ENCODE measurements around the gene NOP16.
"Not testable (repeated sequence)": the region's sequence is repeated elsewhere in the genome, so short reads cannot be mapped to it uniquely, and the experiment has no call there.

NOP16 gene

DNA sequence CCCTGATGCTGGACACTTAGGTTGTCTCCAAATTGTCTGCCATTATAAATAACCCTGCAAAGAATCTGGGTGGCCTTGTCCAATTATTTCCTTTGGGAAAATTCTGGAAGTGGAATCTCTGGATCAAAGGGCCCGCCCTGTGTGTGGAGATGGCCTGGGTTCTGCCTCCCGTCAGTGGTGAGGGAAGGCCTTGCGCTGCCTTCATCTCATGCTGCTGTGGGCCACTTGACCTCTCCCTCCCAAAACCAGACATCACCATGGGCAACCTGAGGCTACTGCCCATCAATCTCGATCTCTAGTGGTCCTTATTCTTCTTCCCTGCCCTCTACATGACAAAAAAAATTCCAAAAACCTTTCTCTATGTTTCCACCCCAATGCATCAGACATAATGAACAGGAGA is 21.4 kb upstream of the NOP16 start:
- no peak for DNase-seq (ENCODE audit: low spot score)

DNA sequence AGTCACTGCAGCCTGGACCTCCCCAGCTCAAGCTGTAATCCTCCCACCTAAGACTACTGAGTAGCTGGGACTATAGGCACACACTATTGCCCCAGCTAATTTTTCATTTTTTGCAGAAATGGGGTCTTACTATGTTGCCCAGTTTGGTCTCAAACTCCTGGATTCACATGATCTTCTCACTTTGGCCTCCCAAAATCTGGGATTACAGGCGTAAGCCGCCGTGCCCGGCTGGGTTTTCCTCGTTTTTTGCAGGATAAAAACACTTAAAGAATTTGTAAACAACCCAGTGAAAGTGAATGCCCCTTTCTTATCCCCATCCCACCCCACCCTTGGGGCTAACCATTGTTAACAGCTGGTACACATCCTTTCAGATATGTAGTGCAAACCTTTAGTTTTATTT is 20.2 kb upstream of the NOP16 start:
- no peak for DNase-seq (ENCODE audit: low spot score)

DNA sequence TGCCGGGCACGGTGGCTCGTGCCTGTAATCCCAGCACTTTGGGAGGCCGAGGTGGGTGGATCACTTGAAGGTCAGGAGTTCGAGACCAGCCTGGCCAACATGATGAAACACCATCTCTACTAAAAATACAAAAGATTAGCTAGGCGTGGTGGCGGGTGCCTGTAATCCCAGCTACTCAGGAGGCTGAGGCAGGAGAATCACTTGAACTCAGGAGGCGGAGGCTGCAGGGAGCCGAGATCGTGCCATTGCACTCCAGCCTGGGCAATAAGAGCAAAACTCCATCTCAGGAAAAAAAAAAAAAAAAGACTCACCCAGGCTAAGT is 19.8 kb upstream of the NOP16 start:
- not testable (repeated sequence) for DNase-seq (ENCODE audit: low spot score)

DNA sequence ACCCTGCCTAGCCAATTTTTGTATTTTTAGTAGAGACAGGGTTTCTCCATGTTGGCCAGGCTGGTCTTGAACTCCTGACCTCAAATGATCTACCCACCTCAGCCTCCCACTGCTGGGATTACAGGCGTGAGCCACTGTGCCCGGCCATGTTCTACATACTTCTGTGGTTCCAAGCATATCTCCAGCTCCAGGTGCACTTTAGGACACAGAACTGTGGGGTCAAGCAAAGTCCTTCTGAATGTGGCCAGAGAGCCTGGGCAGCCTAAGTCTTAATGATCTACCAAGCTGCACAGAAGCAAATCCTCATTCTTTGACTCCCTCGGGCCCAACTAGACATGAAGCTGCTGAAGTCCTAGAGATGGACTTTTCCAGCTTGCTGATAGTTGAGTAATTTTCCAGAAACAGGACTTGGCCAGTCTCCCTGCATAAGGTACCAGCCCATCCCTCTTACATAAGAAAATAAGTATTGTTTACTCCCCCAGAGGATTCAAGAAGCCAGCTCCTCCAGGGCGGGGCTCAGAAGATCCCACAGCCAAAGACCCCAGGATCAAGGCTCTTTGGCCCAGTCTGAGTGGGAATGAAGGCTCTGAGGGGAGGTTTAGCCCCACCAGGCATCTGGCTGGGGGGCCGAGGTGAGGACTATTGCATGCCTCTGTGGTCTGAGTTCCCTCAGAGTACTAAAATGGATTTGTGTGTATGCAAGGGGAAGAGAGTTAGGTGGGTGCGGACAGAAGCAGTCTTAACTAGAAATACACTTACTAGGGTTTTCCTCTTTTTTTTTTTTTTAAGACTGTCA is 19.3 kb upstream of the NOP16 start:
- DNase-seq (ENCODE audit: low spot score): no peak

DNA sequence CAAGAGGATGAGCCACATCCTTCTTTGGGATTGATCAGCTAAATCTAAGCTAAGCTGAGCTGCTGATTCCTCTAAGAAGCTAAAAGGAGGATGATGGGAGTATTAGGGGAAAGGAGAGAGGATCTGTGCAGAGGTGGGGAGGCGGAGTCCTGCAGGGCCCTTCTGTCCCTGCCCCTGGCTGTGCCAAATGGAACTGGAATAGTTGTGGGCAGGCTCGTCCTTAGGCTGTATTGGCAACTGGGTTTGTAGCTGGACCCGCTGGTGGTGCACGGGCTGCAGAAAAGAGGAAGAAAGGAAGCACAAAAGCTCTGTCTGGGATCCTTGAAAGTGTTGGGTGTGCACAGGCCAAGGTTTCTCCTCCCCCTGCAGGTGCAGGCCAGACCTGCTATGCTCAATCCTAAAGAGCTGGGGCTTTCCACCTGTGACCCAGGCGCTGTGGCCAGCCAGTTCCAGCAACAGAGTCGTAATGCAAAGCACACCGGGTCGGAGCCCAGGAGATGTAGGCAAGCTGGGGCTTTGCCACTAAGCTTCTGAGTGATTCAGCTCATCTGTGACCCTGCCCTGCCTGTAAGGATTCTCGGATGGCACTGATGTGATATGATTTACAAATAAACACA is 18.1 kb upstream of the NOP16 start:
- no peak for DNase-seq (ENCODE audit: low spot score)

DNA sequence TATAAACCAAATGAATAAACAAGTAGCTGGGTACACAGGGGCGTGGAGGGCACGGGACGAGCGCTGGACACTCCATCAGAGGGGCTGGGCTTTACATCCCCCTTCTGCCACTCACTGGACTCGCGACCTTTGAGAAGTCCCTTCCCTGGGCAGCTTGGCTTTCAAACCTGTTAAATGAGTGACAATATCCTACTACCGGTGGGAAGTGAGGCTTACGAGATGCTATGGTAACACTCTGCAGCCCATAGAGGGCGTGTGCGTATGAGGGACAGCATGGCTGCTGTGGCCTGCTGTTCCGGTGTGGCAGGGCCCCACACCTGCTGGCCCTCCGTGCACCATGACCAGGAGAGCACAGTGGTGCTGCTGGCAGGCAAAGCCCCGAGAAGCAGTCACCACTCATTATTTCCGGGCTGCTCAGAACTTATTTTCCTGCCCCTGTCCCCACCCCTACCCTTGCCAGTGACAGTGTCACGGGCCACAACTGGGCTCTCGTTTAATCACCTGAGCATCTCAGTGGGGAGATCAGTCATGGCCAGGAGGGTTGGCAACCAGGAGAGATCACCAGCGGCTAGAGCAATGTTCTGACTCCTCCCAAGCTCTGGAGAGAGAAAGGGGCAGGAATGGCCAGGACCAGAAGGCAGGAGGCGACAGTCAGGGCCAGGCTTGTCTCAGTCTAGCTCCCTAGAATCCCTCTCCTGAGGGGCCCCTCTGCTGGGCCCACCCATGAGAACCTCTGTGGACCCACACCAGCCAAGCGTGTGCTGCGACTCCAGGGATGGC is 17.4 kb upstream of the NOP16 start:
- DNase-seq (ENCODE audit: low spot score): no peak

DNA sequence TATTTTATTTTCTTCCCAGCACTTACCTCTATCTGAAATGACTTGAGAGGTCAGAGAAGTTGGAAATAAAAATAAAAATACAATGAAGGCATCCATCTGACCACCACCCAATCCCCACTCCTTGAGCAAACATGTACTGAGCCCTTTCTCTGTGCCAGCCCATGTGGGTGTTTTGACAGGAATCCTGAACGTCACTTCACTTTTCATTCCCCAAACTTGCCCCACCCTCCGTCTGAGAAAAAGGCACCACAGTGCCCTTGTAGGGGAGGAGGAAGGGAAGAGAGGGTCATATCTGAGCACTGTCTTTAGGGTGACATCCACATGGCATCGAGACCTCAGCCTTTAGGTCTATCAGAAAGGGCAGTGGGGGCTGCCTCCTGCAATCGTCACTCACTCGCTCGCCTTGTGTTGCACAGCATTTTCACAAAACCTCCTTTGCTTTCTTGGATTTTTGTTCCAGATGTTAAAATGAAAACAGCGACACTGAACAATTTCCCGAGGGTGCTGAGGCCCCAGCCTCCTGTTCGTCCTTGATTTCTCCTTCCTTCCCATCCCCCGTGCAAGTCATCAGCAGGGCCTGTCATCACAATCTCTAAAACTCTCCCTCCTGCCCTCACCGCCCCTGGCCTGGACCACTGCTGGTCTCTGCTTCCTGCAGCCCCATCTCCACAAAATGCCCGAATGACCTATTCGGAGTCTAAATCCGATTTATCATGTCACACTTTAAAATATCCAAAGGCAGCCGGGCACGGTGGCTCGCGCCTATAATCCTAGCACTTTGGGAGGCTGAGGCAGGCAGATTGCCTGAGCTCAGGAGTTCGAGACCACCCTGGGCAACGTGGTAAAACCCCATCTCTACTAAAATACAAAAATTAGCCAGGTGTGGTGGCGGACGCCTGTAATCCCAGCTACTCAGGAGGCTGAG is 13.1 kb upstream of the NOP16 start:
- DNase-seq (ENCODE audit: low spot score): no peak

DNA sequence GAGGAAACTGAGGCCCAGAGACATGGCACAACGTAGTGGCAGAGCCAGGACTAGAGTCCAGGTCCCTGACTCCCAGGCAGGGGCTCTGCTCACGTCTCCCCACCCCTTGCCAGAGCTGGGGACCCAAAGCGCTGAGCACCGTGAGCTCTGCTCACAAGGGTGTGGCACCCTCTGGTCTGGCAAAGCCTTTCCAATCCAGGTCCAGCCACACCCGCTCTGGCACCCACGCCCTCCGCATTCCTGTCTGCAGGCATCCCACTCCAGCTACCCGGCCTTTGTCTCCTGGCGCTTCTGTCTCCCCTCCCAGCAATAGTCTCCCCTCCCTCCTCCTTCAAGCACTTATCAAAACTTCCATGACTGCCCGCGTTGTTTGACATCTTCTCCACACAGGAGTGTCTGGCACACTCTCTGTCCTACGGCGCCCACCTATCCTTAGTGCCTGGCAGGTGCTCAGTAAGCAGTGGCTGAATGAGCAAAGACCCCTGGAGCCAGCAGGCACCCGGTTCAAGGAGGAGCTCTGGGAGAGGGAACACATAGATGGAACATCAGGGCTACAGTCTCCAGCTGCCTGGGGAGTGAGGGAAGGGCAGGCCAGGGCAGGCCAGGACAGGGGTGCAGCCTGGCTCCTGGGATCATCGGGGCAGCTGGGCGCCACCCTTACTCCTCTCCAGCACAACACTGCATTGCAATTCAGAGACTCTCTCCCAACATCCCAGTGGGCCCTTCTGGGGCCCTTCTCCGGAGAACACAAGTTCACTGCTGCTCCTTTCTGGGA is 12.2 kb upstream of the NOP16 start:
- DNase-seq (ENCODE audit: low spot score): no peak

DNA sequence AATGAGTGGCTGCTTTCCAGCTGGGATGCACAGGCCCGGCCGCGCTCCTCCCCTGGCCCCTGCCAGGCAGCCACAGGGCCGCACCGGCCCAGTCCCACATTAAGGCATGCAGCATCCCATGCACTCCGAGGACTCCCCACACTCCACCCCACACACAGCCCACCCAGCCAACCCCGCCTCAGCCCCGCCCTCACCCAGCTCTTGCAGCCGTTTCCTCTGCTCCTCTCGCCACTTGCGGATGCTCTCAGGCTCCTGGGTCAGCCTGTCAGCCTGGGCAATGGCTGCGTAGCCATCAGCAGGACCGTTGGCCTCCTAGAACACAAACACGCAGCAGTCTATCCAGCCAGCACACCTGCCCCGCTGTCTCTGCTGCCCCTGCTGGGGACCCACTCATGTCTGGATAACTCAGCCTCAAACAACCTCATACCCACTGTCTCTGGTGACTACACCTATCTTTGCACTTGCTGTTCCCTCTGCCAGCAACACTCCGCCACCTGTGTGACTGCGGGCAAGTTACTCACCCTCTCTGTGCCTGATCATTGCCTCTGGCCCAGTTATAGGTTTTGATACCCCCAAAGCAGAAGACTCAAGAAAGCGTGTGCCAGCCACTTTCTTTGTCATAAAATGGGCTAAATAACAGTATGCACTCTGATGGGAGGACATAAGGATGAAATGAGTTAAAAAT is 9.5 kb upstream of the NOP16 start:
- no peak for DNase-seq (ENCODE audit: low spot score)

DNA sequence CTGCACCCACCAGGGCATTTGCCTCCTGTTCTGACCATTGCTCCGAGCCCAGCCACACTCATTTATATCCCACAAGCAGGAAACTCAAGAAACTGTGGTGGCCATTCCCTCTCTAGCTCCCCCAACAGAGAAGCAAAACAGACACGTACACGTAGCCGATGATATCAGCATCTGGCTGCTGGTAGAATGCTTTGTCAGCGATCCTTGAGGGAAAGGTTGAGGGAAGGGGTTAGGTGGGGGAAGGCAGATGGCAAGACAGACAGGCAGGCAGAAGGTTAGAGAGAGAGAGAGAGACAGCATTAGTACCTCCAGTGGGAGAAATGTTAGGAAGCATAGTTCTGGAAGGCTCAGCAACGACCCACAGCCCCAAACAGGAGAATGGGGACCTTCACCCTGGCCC is 7.9 kb upstream of the NOP16 start:
- no peak for DNase-seq (ENCODE audit: low spot score)

DNA sequence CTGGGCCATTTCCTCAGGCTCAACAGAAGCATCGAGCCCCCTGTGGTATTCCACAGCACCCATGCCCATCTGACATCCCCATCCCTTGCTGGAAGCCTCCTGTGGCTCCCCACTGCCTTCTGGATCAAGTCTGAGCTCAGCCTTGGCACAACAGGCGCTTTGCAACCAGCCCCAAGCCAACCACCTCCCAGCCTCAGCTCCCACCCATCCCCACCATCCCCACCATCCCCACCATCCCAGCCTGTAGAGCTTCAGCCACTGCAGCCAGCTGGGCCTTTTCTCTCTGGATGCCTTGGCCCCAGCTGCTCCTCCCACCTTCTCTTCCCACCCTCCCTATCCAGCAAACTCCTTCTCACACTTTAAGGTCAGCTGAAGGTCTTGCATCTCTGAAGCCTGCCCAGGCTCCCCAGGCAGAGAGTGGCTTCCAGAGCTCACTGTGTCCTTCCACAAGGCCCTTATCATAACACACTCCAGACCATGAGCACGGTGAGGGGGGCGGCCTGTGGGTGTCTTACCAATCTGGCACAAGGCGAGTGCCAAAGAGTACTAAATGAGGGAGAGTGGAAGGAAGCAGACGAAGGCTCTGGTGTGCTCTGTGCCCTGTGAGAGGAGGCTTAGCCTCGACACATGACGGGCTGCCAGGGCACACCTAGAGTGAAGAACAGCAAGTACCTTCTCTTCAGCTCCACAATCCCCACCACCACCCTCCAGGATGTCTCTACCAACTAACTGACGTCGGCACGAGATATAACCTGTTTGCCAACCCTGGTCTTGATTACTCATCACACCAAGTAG is 6.7 kb upstream of the NOP16 start:
- no peak for DNase-seq (ENCODE audit: low spot score)

DNA sequence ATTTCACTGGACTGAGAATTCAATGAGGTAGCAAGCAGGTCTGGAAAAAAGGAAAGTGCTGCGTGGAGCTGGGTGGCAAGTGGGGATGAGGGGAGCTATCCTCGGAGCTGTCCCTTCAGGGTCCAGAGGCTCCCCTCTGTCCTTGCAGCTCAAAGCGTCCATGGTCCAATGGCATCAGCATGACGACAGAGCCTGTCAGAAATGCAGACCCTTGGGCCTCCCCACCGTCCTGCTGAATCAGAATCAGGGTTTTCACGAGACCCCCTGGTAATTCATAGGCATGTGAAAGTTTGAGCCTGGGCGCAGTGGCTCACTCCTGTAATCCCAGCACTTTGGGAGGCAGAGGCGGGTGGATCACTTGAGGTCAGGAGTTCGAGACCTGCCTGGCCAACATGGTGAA is 5.7 kb upstream of the NOP16 start:
- no peak for DNase-seq (ENCODE audit: low spot score)

DNA sequence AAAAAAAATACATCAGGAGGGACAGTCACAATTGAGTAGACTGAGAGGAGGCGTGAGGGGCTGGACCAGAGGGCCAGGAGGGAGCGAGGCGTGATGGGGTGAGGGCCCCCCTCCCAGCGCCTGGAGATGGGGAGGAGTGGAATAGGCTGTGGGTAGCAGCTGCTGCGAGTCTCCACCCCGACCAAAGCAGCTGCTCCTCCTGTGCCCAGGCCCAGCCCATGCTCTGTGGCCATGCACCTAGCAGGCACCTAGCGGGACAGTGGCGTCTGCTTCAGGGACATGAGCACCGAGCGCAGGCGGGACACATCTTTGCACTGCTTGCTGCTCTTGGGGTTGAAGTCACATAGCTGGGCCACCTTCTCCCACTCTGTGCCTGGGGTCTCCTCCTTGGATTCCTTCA is 4.1 kb upstream of the NOP16 start:
- no peak for DNase-seq (ENCODE audit: low spot score)

DNA sequence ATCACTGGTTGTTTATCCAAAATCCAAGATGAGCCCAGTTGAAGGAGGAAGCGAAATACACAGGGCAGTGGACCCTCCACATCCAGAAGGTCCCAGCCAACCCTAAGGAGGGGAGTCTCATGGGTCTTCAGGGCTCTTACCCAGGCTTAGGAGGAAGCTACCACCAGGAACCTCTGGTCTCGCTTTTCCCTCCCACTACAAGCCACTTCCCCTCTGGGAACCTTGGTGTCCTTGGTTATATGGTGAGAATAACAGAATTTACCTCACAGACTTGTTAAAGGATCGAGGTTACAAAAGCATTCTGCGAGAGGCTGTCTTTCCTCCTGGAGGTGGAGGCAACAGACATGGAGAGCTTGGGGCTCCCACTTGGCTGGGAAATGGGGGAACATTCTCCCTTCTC is 3.6 kb upstream of the NOP16 start:
- DNase-seq (ENCODE audit: low spot score): no peak

DNA sequence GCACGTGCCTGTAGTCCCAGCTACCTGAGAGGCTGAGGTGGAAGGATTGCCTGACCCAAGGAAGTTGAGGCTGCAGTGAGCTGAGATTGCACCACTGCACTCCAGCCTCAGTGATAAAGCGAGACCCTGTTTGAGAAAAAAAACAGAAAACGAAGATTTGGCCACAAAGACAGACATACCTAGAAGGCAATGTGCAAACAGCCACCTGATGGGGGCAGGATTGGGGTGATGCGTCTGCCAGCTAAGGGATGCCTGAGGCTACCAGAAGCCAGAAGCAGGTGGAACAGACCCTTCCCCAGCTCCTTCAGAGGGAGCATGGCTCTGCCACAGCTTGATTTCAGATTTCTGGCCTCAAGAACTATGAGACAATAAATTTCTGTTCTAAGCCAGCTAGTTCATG is 3.1 kb upstream of the NOP16 start:
- no peak for DNase-seq (ENCODE audit: low spot score)

DNA sequence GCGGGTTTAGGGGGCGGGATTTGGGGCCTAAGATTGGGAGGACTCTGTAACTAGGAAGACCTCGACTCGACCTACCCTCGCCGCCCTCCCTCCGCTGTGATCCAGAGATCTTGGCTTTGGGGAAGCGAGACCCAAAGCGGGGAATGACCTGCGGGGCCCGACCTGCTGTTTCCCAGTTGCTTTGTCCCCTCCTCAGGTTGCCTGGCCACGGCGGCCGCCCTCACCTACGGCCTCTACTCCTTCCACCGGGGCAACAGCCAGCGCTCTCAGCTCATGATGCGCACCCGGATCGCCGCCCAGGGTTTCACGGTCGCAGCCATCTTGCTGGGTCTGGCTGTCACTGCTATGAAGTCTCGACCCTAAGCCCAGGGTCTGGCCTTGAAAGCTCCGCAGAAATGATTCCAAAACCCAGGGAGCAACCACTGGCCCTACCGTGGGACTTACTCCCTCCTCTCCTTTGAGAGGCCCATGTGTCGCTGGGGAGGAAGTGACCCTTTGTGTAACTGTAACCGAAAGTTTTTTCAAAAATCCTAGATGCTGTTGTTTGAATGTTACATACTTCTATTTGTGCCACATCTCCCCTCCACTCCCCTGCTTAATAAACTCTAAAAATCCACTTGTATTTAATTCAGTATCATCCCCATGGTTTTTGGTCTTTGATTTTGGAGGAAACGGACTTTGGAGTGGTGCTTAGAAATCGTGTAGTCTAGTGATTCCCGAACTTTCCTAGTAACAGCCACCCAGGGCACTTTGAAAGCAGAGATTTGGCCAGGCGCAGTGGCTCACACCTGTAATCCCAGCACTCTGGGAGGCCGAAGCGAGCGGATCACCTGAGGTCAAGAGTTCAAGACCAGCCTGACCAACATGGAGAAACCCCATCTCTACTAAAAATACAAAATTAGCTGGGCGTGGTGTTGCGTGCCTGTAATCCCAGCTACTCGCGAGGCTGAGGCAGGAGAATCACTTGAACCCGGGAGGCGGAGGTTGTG is 1.0 kb upstream of the NOP16 start:
- no peak for DNase-seq (ENCODE audit: low spot score)

DNA sequence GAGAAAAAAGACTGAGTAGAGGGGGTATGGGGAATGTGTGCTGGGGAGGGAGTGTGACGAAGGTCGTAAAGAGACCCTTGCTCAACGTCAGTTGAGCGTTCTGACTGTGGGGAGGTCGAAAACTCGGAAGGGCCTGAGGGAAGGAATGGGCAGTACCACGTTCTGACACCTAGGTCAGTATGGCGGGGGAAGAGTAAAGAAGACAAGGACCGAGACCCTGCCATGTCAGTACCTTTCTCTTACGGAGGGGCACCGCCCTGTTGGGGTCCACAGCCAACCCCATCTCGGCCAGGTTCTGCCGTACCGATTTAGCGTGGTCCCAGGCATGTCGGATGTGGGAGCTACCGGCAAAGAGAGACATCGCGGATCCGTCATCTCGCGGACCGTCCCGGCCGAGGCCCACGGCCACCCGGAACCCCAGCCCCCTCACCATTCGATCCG is 375 bp downstream of the NOP16 start:
- DNase-seq (ENCODE audit: low spot score): no peak

DNA sequence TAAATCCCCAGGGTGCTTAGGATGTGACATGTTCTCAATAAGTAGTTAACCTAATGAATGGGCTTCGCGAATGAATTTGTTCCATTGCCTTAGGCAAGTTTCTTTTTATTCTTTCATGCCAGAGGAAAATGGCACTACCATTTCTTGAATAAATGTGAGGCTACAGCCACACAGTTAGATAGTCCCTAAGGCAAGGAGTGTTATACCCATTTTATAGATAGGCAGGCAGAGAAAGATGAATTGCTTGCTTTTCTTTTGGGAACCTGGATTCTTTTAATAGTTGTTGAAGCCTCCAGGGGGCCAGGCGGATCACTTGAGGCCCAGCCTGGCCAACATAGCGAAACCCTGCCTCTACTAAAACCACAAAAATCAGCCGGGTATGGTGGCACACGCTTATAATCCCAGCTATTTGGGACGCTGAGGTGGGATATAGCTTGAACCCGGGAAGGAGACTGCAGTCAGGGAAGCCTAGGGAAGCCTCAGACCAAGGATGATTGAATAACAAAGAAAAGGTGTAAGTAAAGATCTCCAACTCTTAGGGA is 943 bp downstream of the NOP16 start:
- no peak for DNase-seq (ENCODE audit: low spot score)
